Common myeloid progenitor, CD34-positive (primary cell): ENCODE measurements around the gene ATP2B1.

Experiments used
- CTCF ChIA-PET: fragments of 350-600 bp; sonication (Branson Sonifier 250); formaldehyde crosslinking; loops from one replicate; lab custom pipeline; 2021; ENCODE audit warnings: antibody characterized with exemption; lab: Charles Lee
- POLR2A ChIA-PET: fragments of 350-600 bp; sonication (Branson Sonifier 250); formaldehyde crosslinking; loops from one replicate; lab custom pipeline; 2021; ENCODE audit warnings: antibody characterized with exemption; lab: Charles Lee
- DNase-seq, 3 donors: peaks; one replicate each; pipeline versions ENCODE4 v3.0.0 to v3.0.0-alpha.2; 2013
- H3K27ac ChIP-seq, 2 experiments: 1 replicate in 1 of 2; 2 replicates in 1 of 2; pipeline ENCODE4 v1.7.0; 2013; ENCODE audit warnings: inconsistent platforms in 2 of 2, low read length in 2 of 2, mild to moderate bottlenecking in 2 of 2, low read depth in 1 of 2, moderate library complexity in 1 of 2; ENCODE audit not compliant: severe bottlenecking in 2 of 2, insufficient read depth in 1 of 2, poor library complexity in 1 of 2
- H3K27me3 ChIP-seq, 5 experiments: replicated peaks in 2 of 5; 1 replicate in 3 of 5; 2 replicates in 2 of 5; pipeline versions ENCODE4 v1.6.1 to v1.7.0; 2013; ENCODE audit warnings: low read length in 4 of 5, mild to moderate bottlenecking in 2 of 5, moderate library complexity in 2 of 5, inconsistent platforms in 1 of 5; ENCODE audit not compliant: insufficient read depth in 5 of 5, control insufficient read depth in 4 of 5
- H3K36me3 ChIP-seq, 4 experiments: 1 replicate in 2 of 4; 2 replicates in 2 of 4; pipeline versions ENCODE4 v1.6.1 to v1.7.0; 2013; ENCODE audit warnings: low read length in 3 of 4, control low read depth in 1 of 4, mild to moderate bottlenecking in 1 of 4; ENCODE audit not compliant: control insufficient read depth in 4 of 4, insufficient read depth in 4 of 4
- H3K4me1 ChIP-seq, 4 experiments: 1 replicate in 3 of 4; 2 replicates in 1 of 4; pipeline versions ENCODE4 v1.6.1 to v1.7.1; 2013; ENCODE audit warnings: low read length in 3 of 4, mild to moderate bottlenecking in 3 of 4, control low read depth in 1 of 4, inconsistent platforms in 1 of 4, moderate library complexity in 1 of 4; ENCODE audit not compliant: control insufficient read depth in 4 of 4, insufficient read depth in 4 of 4; ENCODE audit errors: control extremely low read depth in 1 of 4
- H3K4me3 ChIP-seq, 7 experiments: 1 replicate in 4 of 7; 2 replicates in 3 of 7; pipeline versions ENCODE4 v1.5.1 to v1.7.0; 2013; ENCODE audit warnings: mild to moderate bottlenecking in 7 of 7, low read length in 6 of 7, moderate library complexity in 6 of 7, inconsistent platforms in 2 of 7, low read depth in 2 of 7, control low read depth in 1 of 7; ENCODE audit not compliant: insufficient read depth in 4 of 7, control insufficient read depth in 1 of 7; ENCODE audit errors: extremely low read depth in 1 of 7
- H3K9me3 ChIP-seq, 5 experiments: 1 replicate in 4 of 5; 2 replicates in 1 of 5; pipeline versions ENCODE4 v1.6.1 to v1.7.1; 2013; ENCODE audit warnings: low read length in 4 of 5, mild to moderate bottlenecking in 2 of 5, inconsistent platforms in 1 of 5, low read depth in 1 of 5, moderate library complexity in 1 of 5; ENCODE audit not compliant: control insufficient read depth in 4 of 5, insufficient read depth in 2 of 5; ENCODE audit errors: control extremely low read depth in 1 of 5
- WGBS: methylation state at CpG from one replicate; pipeline ENCODE4 v1.1.5; 2013; ENCODE audit not compliant: insufficient coverage; 5-methylcytosine and 5-hydroxymethylcytosine counted together

The ATP2B1 gene

DNA sequence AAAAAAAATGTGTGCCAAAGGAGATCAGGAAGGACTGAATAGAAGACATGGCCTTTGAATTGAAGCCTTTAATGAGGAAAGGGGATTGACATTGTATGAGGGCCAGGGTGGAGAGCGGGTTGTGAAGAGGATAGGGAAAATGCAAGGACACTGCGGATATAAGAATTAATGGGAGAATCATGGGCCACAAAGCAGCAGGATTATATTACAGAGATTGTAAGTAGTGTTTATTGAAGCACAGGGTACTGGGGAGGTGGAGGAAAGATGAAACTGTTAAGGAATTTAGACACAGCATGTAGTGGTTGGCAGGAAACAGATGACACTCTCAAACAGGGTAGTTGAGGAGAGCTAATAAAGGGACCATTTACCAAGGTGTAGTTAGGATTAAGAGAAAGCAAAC, 166.4 kb downstream of the ATP2B1 start:
- H3K36me3 ChIP-seq = no peaks in the 10 kb centered on the region

DNA sequence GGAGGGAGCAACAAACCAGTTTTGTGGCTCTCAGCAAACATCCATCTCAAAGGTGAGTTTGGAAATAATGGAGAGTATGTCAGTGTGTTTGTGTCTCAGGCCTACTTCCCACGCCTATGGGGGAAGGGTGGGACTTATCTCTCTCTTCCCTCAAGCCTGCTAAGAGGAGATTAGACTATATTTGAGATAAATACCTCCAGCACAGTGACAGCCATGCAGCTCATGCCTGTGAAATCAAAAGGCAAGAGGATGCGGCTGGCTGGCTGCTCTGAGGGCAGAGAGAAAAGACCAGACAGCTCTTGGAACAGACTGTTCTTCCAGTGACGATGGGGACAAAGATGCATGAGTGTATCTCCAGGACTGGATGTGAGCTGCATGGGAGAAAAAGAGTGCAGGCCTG, 168.1 kb downstream of the ATP2B1 start:
- CTCF ChIA-PET = interaction anchor here (0.7 to 1.3 kb wide), 2 partner anchors 12 to 33 kb away, joined by 3 to 4 read pairs; no protein-coding TSS in a partner anchor
- DNase-seq = peak in 2 of 3 donors; percentile 42 to 52

More for the DNA sequence above, 166.4 kb downstream of the ATP2B1 start:
- WGBS = 96% methylated on average over 2 of the region's 2 CpGs
- no peak overlapping the region for H3K4me3 ChIP-seq
- H3K27ac ChIP-seq = no peak overlapping the region
- no peaks in the 10 kb centered on the region for H3K27me3 ChIP-seq
- DNase-seq = no peak
- ChIA-PET CTCF (interaction anchor here (1.0 to 3.4 kb wide), 4 partner anchors 15 to 712 kb away, joined by 3 to 20 read pairs (median 4); no protein-coding TSS in a partner anchor), POLR2A (no interaction called here)
- peaks cover 8 to 28% (median 18%) of the 10 kb centered on the region in 4 experiments for H3K4me1 ChIP-seq
- H3K9me3 ChIP-seq = no peaks in the 10 kb centered on the region

DNA sequence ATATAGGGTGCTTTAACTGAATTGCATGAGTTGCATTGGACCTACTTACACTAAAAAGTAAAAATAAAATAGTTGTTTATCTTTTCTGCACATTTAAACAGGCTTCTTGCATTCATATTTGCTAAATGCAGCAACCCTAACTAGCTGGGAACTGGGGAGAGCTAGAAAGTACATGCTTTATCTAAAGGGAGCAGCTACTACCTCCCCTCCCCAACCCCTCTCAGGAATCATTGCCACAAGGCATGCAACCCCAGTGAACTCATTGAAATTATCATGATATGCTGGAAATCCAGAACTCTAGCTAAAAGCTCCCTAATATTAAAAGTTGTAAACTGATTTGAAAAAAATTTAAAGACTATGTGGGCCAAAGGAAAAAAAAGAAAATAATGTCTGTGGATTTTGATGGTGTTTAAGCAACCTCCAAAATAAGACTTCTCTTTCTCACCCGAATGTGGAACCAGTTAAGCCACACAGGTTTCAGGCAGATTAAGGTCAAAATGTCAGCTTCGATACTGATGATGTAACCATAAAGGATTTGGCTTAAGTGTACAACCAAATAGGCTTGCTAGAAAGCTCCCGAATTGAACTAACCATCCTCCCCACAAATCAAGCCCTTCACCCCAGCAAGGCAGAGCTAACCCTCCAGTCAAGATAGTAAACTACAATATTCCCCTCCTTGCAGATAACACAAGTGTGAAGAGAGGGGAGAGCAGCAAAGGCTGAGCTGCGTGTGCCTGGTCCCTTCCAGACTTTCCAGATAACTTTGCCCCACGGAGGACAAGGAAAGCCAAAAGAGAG, 169.0 kb downstream of the ATP2B1 start:
- Histone ChIP-seq H3K27me3 (no peaks in the 10 kb centered on the region), H3K36me3 (no peaks in the 10 kb centered on the region), H3K4me3 (no peak overlapping the region), H3K27ac (no peak overlapping the region), H3K9me3 (no peaks in the 10 kb centered on the region), H3K4me1 (peaks cover 8 to 19% (median 11%) of the 10 kb centered on the region in 4 experiments)
- ChIA-PET POLR2A (no interaction called here), CTCF (interaction anchor here (1.0 to 2.2 kb wide), 2 partner anchors 10 to 539 kb away, joined by 3 to 8 read pairs; no protein-coding TSS in a partner anchor)
- WGBS = 43% methylated on average over 2 of the region's 5 CpGs
- no peak for DNase-seq

More for the DNA sequence above, 168.1 kb downstream of the ATP2B1 start:
- Histone ChIP-seq H3K4me1 (peaks cover 8 to 28% (median 17%) of the 10 kb centered on the region in 4 experiments), H3K27ac (no peak overlapping the region), H3K36me3 (no peaks in the 10 kb centered on the region), H3K4me3 (no peak overlapping the region), H3K27me3 (no peaks in the 10 kb centered on the region), H3K9me3 (no peaks in the 10 kb centered on the region)
- POLR2A ChIA-PET = no interaction called here
- WGBS = 68% methylated on average over 2 of the region's 3 CpGs

DNA sequence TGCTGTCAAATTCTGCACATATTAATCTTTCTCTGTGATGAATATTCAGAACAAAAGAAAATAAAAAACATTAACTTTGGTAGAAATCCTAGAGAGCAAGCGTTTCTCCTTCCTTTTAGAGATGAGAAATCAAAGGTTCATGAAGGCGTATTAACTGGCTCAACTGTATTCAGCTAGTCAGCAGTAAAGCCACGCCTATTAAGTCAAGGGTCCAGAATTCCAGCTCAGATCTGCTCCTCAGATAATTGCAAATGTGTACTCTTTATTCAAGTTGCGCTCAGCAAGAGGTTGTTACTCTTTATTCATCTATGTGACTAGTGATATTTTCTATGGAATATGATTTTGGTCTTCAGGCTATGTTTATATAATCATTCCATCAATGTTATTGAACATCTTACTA, 169.7 kb downstream of the ATP2B1 start:
- Histone ChIP-seq H3K4me3 (no peak overlapping the region), H3K27ac (no peak overlapping the region), H3K9me3 (no peaks in the 10 kb centered on the region), H3K27me3 (no peaks in the 10 kb centered on the region), H3K36me3 (no peaks in the 10 kb centered on the region), H3K4me1 (peaks cover 6 to 13% (median 8%) of the 10 kb centered on the region in 4 experiments)
- no peak for DNase-seq
- ChIA-PET POLR2A (interaction anchor here (0.6 kb wide), 1 partner anchor 144 kb away, joined by 4 read pairs; no protein-coding TSS in a partner anchor), CTCF (interaction anchor here (1.0 to 2.2 kb wide), 2 partner anchors 9 to 540 kb away, joined by 3 to 8 read pairs; no protein-coding TSS in a partner anchor)
- WGBS = 90% methylated on average over 3 of the region's 4 CpGs
